Mesodermal cell (in vitro differentiated cells): Measurements from ENCODE around the gene CELA3B. TPM values are rescaled to one million over a fixed set of nuclear protein-coding genes. Genes with fewer than 3 reads are reported as not detected.
"Not testable (repeated sequence)": the region's sequence is repeated elsewhere in the genome, so short reads cannot be mapped to it uniquely, and the experiment has no call there.

Experiments used
- H3K27ac ChIP-seq: 2 replicates; pipeline ENCODE4 v1.7.0; 2013; ENCODE audit warnings: mild to moderate bottlenecking, low read depth, low read length, moderate library complexity; ENCODE audit not compliant: severe bottlenecking
- H3K36me3 ChIP-seq: 2 replicates; pipeline ENCODE4 v1.7.1; 2013; ENCODE audit warnings: mild to moderate bottlenecking, low read length, moderate library complexity; ENCODE audit not compliant: control insufficient read depth, insufficient read depth
- H3K4me1 ChIP-seq: one replicate; pipeline ENCODE4 v1.7.1; 2013; ENCODE audit warnings: mild to moderate bottlenecking, low read length; ENCODE audit not compliant: insufficient read depth, control insufficient read depth, poor library complexity, severe bottlenecking
- H3K4me3 ChIP-seq: 2 replicates; pipeline ENCODE4 v1.7.0; 2013; ENCODE audit warnings: low read length, control low read depth, mild to moderate bottlenecking; ENCODE audit not compliant: insufficient read depth, poor library complexity, severe bottlenecking; ENCODE audit errors: extremely low read depth
- H3K9me3 ChIP-seq: 2 replicates; pipeline ENCODE4 v1.7.1; 2013; ENCODE audit warnings: mild to moderate bottlenecking, low read length, moderate library complexity; ENCODE audit not compliant: control insufficient read depth
- WGBS, 2 experiments: methylation state at CpG; one replicate each; pipeline ENCODE4 v1.1.5; 2013; ENCODE audit warnings: missing lambda C conversion rate in 2 of 2; ENCODE audit not compliant: insufficient coverage in 2 of 2; 5-methylcytosine and 5-hydroxymethylcytosine counted together
- polyA plus RNA-seq, 2 experiments: library from polyadenylated mRNA; stranded (reverse); fragments of 50-300 nt; gene quantifications; one replicate each; pipeline ENCODE4 v1.2.3, GENCODE V29; 2013

CELA3B gene, protein sequence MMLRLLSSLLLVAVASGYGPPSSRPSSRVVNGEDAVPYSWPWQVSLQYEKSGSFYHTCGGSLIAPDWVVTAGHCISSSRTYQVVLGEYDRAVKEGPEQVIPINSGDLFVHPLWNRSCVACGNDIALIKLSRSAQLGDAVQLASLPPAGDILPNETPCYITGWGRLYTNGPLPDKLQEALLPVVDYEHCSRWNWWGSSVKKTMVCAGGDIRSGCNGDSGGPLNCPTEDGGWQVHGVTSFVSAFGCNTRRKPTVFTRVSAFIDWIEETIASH
- not detected for polyA plus RNA-seq (2013, experiment 1 of 2)
- polyA plus RNA-seq (2013, experiment 2 of 2): not detected

DNA sequence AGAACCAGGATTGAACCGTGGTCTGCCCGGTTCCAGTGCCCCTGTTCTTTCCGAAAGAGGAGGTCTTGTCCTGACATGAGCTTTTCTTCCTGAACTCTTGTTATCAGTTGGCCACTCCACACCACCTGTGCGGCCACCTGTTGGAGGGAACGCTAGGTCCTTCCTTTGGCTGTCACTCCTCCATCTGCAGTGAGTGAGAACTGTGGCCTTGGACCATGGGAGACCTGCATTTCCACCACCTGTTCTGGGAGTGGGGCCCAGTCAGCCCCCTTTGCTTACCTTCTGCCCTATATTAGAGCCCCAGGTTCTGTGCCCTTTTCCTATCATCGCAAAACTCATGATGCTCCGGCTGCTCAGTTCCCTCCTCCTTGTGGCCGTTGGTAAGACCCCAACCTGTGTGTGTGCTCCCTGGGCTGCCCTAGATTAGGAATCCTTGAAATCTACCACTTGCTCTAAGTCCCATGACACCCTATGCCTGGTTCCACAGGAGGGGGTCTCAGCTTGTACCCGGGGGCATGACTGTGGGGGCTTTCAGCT, at the start of gene CELA3B:
TSS of gene CELA3B (plus strand) at position 320 of the 537 bp plus-strand sequence. CDS start at position 338, 18 bp downstream.
- not testable (repeated sequence) for H3K4me3 ChIP-seq, H3K27ac ChIP-seq, H3K9me3 ChIP-seq, H3K36me3 ChIP-seq, H3K4me1 ChIP-seq
- 91 to 92% methylated on average over 4 to 5 of the region's 9 CpGs for WGBS, 2 experiments

GRCh38 chr1:21927533-21928237, 49.1 kb upstream of the CELA3B start:
- H3K4me1 ChIP-seq: peaks cover 76% of the 10 kb centered on the region
- H3K27ac ChIP-seq: no peak overlapping the region
- H3K36me3 ChIP-seq: peaks cover 20% of the 10 kb centered on the region
- WGBS, 2 experiments: 89 to 100% methylated on average over 2 to 10 of the region's 12 CpGs
- no peaks in the 10 kb centered on the region for H3K9me3 ChIP-seq
- no peak overlapping the region for H3K4me3 ChIP-seq

GRCh38 chr1:21930080-21930571, 46.7 kb upstream of the CELA3B start:
- WGBS, 2 experiments: 97 to 100% methylated on average over 7 to 8 of the region's 8 CpGs
- H3K9me3 ChIP-seq: no peaks in the 10 kb centered on the region
- peaks cover 73% of the 10 kb centered on the region for H3K4me1 ChIP-seq
- H3K36me3 ChIP-seq: peaks cover 21% of the 10 kb centered on the region
- H3K27ac ChIP-seq: no peak overlapping the region
- no peak overlapping the region for H3K4me3 ChIP-seq

GRCh38 chr1:21930629-21931170, 46.1 kb upstream of the CELA3B start:
- H3K27ac ChIP-seq: peak overlapping the region; percentile 84
- peaks cover 73% of the 10 kb centered on the region for H3K4me1 ChIP-seq
- H3K36me3 ChIP-seq: peaks cover 24% of the 10 kb centered on the region
- WGBS, 2 experiments: 93 to 96% methylated on average over 3 to 4 of the region's 6 CpGs
- no peak overlapping the region for H3K4me3 ChIP-seq
- H3K9me3 ChIP-seq: no peaks in the 10 kb centered on the region

GRCh38 chr1:21931171-21932093, 45.4 kb upstream of the CELA3B start:
- Histone ChIP-seq H3K9me3 (no peaks in the 10 kb centered on the region), H3K4me3 (no peak overlapping the region), H3K4me1 (peaks cover 69% of the 10 kb centered on the region), H3K27ac (peak overlapping the region; percentile 84), H3K36me3 (peaks cover 21% of the 10 kb centered on the region)
- 67 to 70% methylated on average over 8 to 12 of the region's 16 CpGs for WGBS, 2 experiments

- Histone ChIP-seq H3K4me3 (no peak overlapping the region), H3K9me3 (no peaks in the 10 kb centered on the region), H3K4me1 (peaks cover 63% of the 10 kb centered on the region), H3K27ac (peak overlapping the region; percentile 84), H3K36me3 (peaks cover 21% of the 10 kb centered on the region)
- WGBS, 2 experiments: 84 to 96% methylated on average over 6 to 7 of the region's 7 CpGs
These were observed 44.7 kb upstream of the CELA3B start for GRCh38 chr1:21932127-21932526.

DNA sequence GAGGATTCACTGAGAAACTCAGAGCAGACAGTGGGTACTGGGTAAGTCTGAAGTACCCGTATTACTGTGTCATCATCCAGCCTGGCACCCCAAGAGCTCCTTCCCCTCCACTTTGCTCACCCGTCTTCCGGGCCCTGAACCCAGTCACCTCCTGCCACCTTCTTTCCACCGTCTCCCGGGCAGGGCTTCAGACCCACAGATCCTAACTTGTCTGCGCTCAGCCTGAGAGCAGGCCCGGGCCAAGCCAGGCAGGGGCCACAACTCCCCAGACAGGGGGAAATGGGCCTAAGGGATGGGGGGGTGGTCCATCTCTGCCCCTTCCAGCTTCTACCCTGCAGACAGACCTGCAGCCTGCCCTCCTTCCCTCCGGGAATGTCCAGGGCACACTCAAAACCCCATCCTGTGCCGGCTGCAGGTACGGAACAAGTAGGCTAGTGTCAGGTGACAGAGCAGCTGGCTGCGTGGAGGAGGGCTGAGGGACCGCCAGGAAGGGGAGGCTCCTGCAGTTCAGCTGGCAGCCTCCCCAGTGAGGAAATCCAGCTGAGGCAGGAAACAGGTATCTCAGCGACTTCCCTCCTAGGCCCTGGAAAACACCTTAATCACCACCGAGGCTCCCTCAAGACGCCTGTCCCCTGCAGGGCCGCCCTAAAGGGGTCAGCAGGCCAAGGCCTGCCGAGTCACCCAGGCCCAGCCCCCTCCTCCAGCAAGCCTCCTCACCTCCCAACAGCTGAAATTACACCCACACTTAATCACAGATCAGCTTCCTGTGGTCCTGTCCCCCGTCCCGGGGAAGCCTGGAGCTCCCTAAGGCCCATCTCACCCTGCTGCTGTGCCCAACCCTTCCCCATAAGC, 43.2 kb upstream of the CELA3B start:
- Histone ChIP-seq H3K4me3 (peak overlapping the region; percentile 18), H3K4me1 (peaks cover 62% of the 10 kb centered on the region), H3K9me3 (no peaks in the 10 kb centered on the region), H3K36me3 (peaks cover 15% of the 10 kb centered on the region), H3K27ac (peak overlapping the region; percentile 53)
- WGBS, 2 experiments: 55 to 57% methylated on average over 16 of the region's 19 CpGs

GRCh38 chr1:21935393-21935804, 41.4 kb upstream of the CELA3B start:
- Histone ChIP-seq H3K9me3 (no peaks in the 10 kb centered on the region), H3K36me3 (peaks cover 9% of the 10 kb centered on the region), H3K27ac (peak overlapping the region; percentile 53), H3K4me1 (peaks cover 73% of the 10 kb centered on the region), H3K4me3 (peak overlapping the region; percentile 84)
- WGBS, 2 experiments: 53 to 54% methylated on average over 6 of the region's 10 CpGs

DNA sequence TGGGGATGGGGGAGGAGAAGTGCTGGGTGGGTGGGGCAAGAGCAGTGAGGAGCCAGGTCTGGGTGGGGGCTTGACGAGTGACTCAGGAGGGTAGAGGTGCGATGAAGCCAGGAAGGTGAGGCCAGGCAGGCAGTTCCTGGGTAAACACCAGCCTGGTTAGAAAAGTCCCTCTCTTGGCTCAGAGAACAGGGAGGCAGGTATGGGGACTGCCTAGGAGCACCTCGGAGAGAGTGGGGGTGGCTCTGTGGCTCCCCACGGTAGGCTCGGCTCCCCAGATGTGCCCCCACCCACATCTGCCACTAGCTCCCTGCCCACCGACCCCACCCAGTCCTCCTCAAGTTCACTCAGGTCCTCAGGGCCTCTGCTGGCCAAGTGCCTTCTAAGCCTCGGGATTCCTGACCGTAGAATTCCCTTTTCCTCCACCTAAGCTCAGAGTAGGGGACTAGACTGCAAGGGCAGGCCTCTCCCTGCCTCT, 40.9 kb upstream of the CELA3B start:
- Histone ChIP-seq H3K27ac (peak overlapping the region; percentile 53), H3K4me3 (peak overlapping the region; percentile 84), H3K9me3 (no peaks in the 10 kb centered on the region), H3K4me1 (peaks cover 68% of the 10 kb centered on the region), H3K36me3 (peaks cover 4% of the 10 kb centered on the region)
- WGBS, 2 experiments: 25 to 33% methylated on average over 6 to 7 of the region's 8 CpGs
